T-cell (primary cell): ENCODE measurements around the gene KCNIP3. TPM values are rescaled to one million over a fixed set of nuclear protein-coding genes. Genes with fewer than 3 reads are reported as not detected.
"Not testable (repeated sequence)": the region's sequence is repeated elsewhere in the genome, so short reads cannot be mapped to it uniquely, and the experiment has no call there.

Source experiments
- ATAC-seq, 4 experiments: fragments of 200-7000 bp in 3 of 4; fragments of 150-1000 bp in 1 of 4; cut with Tn5 transposase; replicated peaks in 1 of 4; 1 replicate in 3 of 4; 2 replicates in 1 of 4; pipeline ENCODE4 v1.10.0; 2021; ENCODE audit warnings: moderate library complexity in 3 of 4, mild to moderate bottlenecking in 2 of 4, moderate number of reproducible peaks in 1 of 4
- CTCF ChIA-PET, 2 donors: fragments of 300-600 bp; sonication (Branson Sonifier 250); formaldehyde crosslinking; loops; one replicate each; lab custom pipeline; 2022; ENCODE audit warnings: antibody characterized with exemption in 2 of 2; lab: Charles Lee
- POLR2A ChIA-PET, 2 donors: fragments of 300-600 bp; sonication (Branson Sonifier 250); formaldehyde crosslinking; loops; one replicate each; lab custom pipeline; 2022; ENCODE audit warnings: antibody characterized with exemption in 2 of 2; lab: Charles Lee
- DNase-seq, 35 experiments: peaks; one replicate each; pipeline versions ENCODE4 v3.0.0 to v3.0.0-alpha.2; 2013 to 2023
- H3K27ac ChIP-seq: one replicate; pipeline ENCODE4 v1.5.1; 2013; ENCODE audit warnings: low read length
- H3K27me3 ChIP-seq, 2 experiments: replicated peaks in 1 of 2; 1 replicate in 1 of 2; 2 replicates in 1 of 2; pipeline versions ENCODE4 v1.6.1 to v1.7.0; 2013; ENCODE audit warnings: low read length in 1 of 2, mixed read lengths in 1 of 2; ENCODE audit not compliant: control insufficient read depth in 2 of 2, insufficient read depth in 2 of 2; ENCODE audit errors: extremely low read depth in 1 of 2
- H3K36me3 ChIP-seq, 2 donors: 1 replicate in 1 of 2; 2 replicates in 1 of 2; pipeline versions ENCODE4 v1.6.1 to v1.7.0; 2013; ENCODE audit warnings: low read length in 1 of 2; ENCODE audit not compliant: control insufficient read depth in 2 of 2, insufficient read depth in 1 of 2; ENCODE audit errors: extremely low read depth in 1 of 2
- H3K4me1 ChIP-seq, 2 experiments: 1 replicate in 1 of 2; 2 replicates in 1 of 2; pipeline versions ENCODE4 v1.6.1 to v1.7.0; 2013; ENCODE audit warnings: low read length in 2 of 2, mixed read lengths in 1 of 2; ENCODE audit not compliant: insufficient read depth in 2 of 2, control insufficient read depth in 1 of 2; ENCODE audit errors: extremely low read depth in 1 of 2
- H3K4me3 ChIP-seq, 2 donors: 1 replicate in 1 of 2; 2 replicates in 1 of 2; pipeline versions ENCODE4 v1.5.1 to v1.7.0; 2013; ENCODE audit warnings: mild to moderate bottlenecking in 2 of 2, low read length in 1 of 2, moderate library complexity in 1 of 2; ENCODE audit not compliant: control insufficient read depth in 1 of 2; ENCODE audit errors: extremely low read depth in 1 of 2
- H3K9me3 ChIP-seq: 2 replicates; pipeline ENCODE4 v1.7.0; 2013
- H3K27ac Mint-ChIP-seq, 2 donors: one replicate each; pipeline ENCODE4 v1.8.0; 2020 to 2021; ENCODE audit warnings: mild to moderate bottlenecking in 2 of 2, mixed read lengths in 2 of 2
- H3K27me3 Mint-ChIP-seq, 2 donors: one replicate each; pipeline ENCODE4 v1.8.0; 2021 to 2022; ENCODE audit warnings: mixed read lengths in 2 of 2
- H3K36me3 Mint-ChIP-seq: one replicate; pipeline ENCODE4 v1.8.0; 2021; ENCODE audit warnings: mixed read lengths
- H3K4me1 Mint-ChIP-seq, 3 donors: one replicate each; pipeline ENCODE4 v1.8.0; 2020 to 2022; ENCODE audit warnings: mixed read lengths in 3 of 3, mild to moderate bottlenecking in 1 of 3
- H3K4me3 Mint-ChIP-seq, 3 donors: one replicate each; pipeline ENCODE4 v1.8.0; 2020 to 2022; ENCODE audit warnings: mild to moderate bottlenecking in 3 of 3, mixed read lengths in 3 of 3, moderate library complexity in 3 of 3
- H3K9me3 Mint-ChIP-seq, 3 donors: one replicate each; pipeline ENCODE4 v1.8.0; 2020 to 2022; ENCODE audit warnings: mixed read lengths in 3 of 3
- WGBS: methylation state at CpG from one replicate; pipeline ENCODE4 v1.1.5; 2013; ENCODE audit warnings: missing lambda C conversion rate; ENCODE audit not compliant: insufficient coverage; 5-methylcytosine and 5-hydroxymethylcytosine counted together
- total RNA-seq, 35 experiments: library from RNA in 6 of 35; stranded (reverse) in 6 of 35; fragments of 120-200 nt in 1 of 35; gene quantifications; one replicate each; pipeline versions ENCODE4 v1.2.1 to v1.2.4 and lab custom pipeline; 2013 to 2026

KCNIP3 gene
- total RNA-seq, 5 donors from 2014 or later (not counting 1 experiment from before 2014, with no cell fraction given): not detected

GRCh38 chr2:95435162-95435871 is 138.2 kb downstream of the KCNIP3 start:
- H3K27me3 ChIP-seq, H3K36me3 Mint-ChIP-seq, H3K36me3 ChIP-seq, H3K27ac ChIP-seq, H3K4me3 ChIP-seq, H3K27ac Mint-ChIP-seq, DNase-seq, H3K9me3 Mint-ChIP-seq, POLR2A ChIA-PET, H3K9me3 ChIP-seq, ATAC-seq, H3K4me1 Mint-ChIP-seq, H3K4me3 Mint-ChIP-seq, H3K4me1 ChIP-seq, CTCF ChIA-PET, H3K27me3 Mint-ChIP-seq: not testable (repeated sequence)
- no CpG with 5 or more reads among the region's 30 CpGs for WGBS

Other genes starting within 250 kb of the KCNIP3 start
- gene MRPS5, start 175.5 kb upstream of the KCNIP3 start, total RNA-seq: 10 to 100 TPM; 32.3 to 58.3 (median 57.0) TPM
- gene ZNF514, start 137.5 kb upstream of the KCNIP3 start, total RNA-seq: 10 to 100 TPM; 11.8 to 29.2 (median 25.5) TPM
- gene ZNF2, start 131.5 kb upstream of the KCNIP3 start, total RNA-seq: 1 to 10 TPM; 1.8 to 8.2 (median 7.5) TPM
- gene ZNF892, start 89.8 kb upstream of the KCNIP3 start, total RNA-seq: 1 to 10 TPM; 2.7 to 6.0 (median 4.1) TPM
- gene PROM2, start 22.9 kb upstream of the KCNIP3 start, total RNA-seq: 1 to 10 TPM in 2 of 5 donors, under 1 TPM in 3; 0.30 to 2.1 (median 0.40) TPM
- 10 to 100 TPM; 26.4 to 34.9 (median 28.7) TPM for gene FAHD2A, start 105.4 kb downstream of the KCNIP3 start, total RNA-seq
- not detected for gene TRIM43B, start 187.4 kb downstream of the KCNIP3 start, total RNA-seq